Measurements from ENCODE around the gene RPL37A. TPM values are rescaled to one million over a fixed set of nuclear protein-coding genes. Genes with fewer than 3 reads are reported as not detected.

The RPL37A gene
- total and polyA plus RNA-seq, 9 of the 15 experiments (the other 6 are each of a cell fraction or from before 2014, with no cell fraction given) = 1,938 to 3,349 (median 2,436) TPM

DNA sequence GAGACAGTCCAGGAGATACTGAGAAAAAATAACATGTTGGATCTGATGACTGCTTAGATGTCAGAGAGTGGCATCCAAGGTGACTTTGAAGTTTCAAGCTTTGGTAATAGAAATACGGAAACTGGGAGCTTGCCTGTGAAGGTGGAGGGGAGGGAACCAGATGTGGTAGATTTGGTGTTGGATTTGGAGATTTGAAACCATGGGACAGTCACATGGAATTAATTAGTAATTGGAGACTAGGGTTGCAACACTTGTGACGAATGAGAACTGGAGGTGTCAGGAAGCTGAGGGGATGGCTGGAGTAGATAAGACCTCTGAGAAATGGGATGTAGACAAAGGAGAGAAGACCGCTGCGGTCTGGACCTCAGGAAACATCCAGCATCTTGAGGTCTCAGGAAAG lies 46.7 kb downstream of the RPL37A start (continued):
- TF ChIP-seq, protein P1, sequence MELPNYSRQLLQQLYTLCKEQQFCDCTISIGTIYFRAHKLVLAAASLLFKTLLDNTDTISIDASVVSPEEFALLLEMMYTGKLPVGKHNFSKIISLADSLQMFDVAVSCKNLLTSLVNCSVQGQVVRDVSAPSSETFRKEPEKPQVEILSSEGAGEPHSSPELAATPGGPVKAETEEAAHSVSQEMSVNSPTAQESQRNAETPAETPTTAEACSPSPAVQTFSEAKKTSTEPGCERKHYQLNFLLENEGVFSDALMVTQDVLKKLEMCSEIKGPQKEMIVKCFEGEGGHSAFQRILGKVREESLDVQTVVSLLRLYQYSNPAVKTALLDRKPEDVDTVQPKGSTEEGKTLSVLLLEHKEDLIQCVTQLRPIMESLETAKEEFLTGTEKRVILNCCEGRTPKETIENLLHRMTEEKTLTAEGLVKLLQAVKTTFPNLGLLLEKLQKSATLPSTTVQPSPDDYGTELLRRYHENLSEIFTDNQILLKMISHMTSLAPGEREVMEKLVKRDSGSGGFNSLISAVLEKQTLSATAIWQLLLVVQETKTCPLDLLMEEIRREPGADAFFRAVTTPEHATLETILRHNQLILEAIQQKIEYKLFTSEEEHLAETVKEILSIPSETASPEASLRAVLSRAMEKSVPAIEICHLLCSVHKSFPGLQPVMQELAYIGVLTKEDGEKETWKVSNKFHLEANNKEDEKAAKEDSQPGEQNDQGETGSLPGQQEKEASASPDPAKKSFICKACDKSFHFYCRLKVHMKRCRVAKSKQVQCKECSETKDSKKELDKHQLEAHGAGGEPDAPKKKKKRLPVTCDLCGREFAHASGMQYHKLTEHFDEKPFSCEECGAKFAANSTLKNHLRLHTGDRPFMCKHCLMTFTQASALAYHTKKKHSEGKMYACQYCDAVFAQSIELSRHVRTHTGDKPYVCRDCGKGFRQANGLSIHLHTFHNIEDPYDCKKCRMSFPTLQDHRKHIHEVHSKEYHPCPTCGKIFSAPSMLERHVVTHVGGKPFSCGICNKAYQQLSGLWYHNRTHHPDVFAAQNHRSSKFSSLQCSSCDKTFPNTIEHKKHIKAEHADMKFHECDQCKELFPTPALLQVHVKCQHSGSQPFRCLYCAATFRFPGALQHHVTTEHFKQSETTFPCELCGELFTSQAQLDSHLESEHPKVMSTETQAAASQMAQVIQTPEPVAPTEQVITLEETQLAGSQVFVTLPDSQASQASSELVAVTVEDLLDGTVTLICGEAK (IDR thresholded peaks at IDR 0.05) = no peak
- TF ChIP-seq, protein P1 (CRISPR knock-in tag; IDR thresholded peaks at IDR 0.05) = no peak
- TF ChIP-seq DPF2 (IDR thresholded peaks at IDR 0.05) = no peak
- TF ChIP-seq FOXK2 (conservative IDR thresholded peaks at IDR 0.05 in 1 of 2, IDR thresholded peaks at IDR 0.05 in 1 of 2; ENCODE audit: low read depth in 2 of 2) = no peak
- TF ChIP-seq PTRF (tag; IDR thresholded peaks at IDR 0.05) = no peak
- TF ChIP-seq ZBTB8A (IDR thresholded peaks at IDR 0.05; ENCODE audit: partially characterized antibody) = no peak
- TF ChIP-seq, protein P2, sequence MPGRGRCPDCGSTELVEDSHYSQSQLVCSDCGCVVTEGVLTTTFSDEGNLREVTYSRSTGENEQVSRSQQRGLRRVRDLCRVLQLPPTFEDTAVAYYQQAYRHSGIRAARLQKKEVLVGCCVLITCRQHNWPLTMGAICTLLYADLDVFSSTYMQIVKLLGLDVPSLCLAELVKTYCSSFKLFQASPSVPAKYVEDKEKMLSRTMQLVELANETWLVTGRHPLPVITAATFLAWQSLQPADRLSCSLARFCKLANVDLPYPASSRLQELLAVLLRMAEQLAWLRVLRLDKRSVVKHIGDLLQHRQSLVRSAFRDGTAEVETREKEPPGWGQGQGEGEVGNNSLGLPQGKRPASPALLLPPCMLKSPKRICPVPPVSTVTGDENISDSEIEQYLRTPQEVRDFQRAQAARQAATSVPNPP (IDR thresholded peaks at IDR 0.05; ENCODE audit: borderline replicate concordance, insufficient read depth, insufficient read length) = no peak
- peak; percentile 72; the same call in 1 of the 2 replicates for TF ChIP-seq SOX6 (IDR thresholded peaks at IDR 0.05)
- TF ChIP-seq CBX5 (IDR thresholded peaks at IDR 0.05; ENCODE audit: borderline replicate concordance, low read depth) = no peak
- TF ChIP-seq, protein P3, sequence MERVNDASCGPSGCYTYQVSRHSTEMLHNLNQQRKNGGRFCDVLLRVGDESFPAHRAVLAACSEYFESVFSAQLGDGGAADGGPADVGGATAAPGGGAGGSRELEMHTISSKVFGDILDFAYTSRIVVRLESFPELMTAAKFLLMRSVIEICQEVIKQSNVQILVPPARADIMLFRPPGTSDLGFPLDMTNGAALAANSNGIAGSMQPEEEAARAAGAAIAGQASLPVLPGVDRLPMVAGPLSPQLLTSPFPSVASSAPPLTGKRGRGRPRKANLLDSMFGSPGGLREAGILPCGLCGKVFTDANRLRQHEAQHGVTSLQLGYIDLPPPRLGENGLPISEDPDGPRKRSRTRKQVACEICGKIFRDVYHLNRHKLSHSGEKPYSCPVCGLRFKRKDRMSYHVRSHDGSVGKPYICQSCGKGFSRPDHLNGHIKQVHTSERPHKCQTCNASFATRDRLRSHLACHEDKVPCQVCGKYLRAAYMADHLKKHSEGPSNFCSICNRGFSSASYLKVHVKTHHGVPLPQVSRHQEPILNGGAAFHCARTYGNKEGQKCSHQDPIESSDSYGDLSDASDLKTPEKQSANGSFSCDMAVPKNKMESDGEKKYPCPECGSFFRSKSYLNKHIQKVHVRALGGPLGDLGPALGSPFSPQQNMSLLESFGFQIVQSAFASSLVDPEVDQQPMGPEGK (CRISPR knock-in tag; IDR thresholded peaks at IDR 0.05; ENCODE audit: borderline replicate concordance) = no peak
- TF ChIP-seq, protein P4, sequence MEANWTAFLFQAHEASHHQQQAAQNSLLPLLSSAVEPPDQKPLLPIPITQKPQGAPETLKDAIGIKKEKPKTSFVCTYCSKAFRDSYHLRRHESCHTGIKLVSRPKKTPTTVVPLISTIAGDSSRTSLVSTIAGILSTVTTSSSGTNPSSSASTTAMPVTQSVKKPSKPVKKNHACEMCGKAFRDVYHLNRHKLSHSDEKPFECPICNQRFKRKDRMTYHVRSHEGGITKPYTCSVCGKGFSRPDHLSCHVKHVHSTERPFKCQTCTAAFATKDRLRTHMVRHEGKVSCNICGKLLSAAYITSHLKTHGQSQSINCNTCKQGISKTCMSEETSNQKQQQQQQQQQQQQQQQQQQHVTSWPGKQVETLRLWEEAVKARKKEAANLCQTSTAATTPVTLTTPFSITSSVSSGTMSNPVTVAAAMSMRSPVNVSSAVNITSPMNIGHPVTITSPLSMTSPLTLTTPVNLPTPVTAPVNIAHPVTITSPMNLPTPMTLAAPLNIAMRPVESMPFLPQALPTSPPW (CRISPR knock-in tag; IDR thresholded peaks at IDR 0.05) = peak; percentile 39; the same call in 1 of the 2 replicates
- no peak for TF ChIP-seq SUPT5H (IDR thresholded peaks at IDR 0.05)
- TF ChIP-seq SRF (CRISPR knock-in tag; IDR thresholded peaks at IDR 0.05) = no peak
- 0 out of 2 replicates have a peak, but pooled peaks have one; percentile 23 for TF ChIP-seq JUND (IDR thresholded peaks at IDR 0.05; ENCODE audit: borderline replicate concordance, low read depth, low read length)
- TF ChIP-seq JUND (tag; IDR thresholded peaks at IDR 0.05; ENCODE audit: borderline replicate concordance, low read depth, low read length) = no peak; the same call in 2 of the 3 replicates
- TF ChIP-seq ZNF133 (CRISPR knock-in tag; IDR thresholded peaks at IDR 0.05) = no peak
